Amniotic stem cell (primary cell): ENCODE measurements around the gene GYPB.
"Not testable (repeated sequence)": the region's sequence is repeated elsewhere in the genome, so short reads cannot be mapped to it uniquely, and the experiment has no call there.

ENCODE experiments used
- DNase-seq: peaks from one replicate; lab custom pipeline; 2025; lab: John Stamatoyannopoulos, UW

Gene GYPB

DNA sequence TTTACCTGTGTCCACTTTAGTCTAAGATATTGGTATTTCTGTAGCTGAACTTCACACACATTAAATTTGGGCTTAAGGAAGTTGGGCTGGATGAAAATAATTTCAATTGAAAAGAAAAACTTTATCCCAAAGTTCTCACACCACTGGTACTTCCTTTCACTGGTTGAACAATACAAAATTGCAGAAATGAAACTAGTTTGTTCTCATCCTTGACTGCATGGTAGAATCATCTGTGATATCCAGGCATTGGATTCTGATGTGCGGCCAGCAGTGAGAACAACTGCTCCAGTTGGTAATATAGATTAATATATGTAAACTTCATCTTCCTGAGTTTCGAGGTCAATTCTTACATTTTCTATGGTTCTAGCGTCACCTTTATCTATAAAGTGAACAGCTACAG, 10.6 kb downstream of the GYPB start:
- DNase-seq = not testable (repeated sequence)

DNA sequence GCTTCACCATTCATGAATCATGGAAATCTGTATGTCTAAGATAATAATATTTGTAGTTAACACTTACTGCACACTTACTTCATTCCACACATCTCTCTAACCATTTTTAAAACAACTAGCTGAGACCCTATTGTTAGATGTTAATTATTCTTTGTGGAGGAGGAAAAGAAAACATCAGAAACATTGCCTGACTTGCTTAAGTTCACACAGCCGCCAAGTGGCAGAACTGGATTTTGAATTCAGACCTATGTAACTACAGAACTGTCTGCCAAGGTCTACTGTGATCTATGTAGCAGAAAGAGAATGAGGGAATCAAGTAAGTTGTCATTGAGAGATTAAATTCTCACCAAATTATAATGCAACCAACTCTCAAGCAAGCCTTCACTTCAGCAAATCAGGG, 11.2 kb downstream of the GYPB start:
- DNase-seq = not testable (repeated sequence)

GRCh38 chr4:144006200-144006803, 12.9 kb downstream of the GYPB start:
- not testable (repeated sequence) for DNase-seq

GRCh38 chr4:144005558-144005953, 13.6 kb downstream of the GYPB start:
- DNase-seq = not testable (repeated sequence)

- DNase-seq = not testable (repeated sequence)
Measured at GRCh38 chr4:144004868-144005557, 14.2 kb downstream of the GYPB start.

GRCh38 chr4:144003890-144004265, 15.3 kb downstream of the GYPB start:
- DNase-seq = not testable (repeated sequence)

GRCh38 chr4:144003205-144003889, 15.8 kb downstream of the GYPB start:
- not testable (repeated sequence) for DNase-seq

- not testable (repeated sequence) for DNase-seq
Measured at GRCh38 chr4:144000331-144000995, 18.7 kb downstream of the GYPB start.

GRCh38 chr4:143996193-143996592, 23.0 kb downstream of the GYPB start:
- not testable (repeated sequence) for DNase-seq

GRCh38 chr4:143991761-143992160, 27.4 kb downstream of the GYPB start:
- DNase-seq = not testable (repeated sequence)

DNA sequence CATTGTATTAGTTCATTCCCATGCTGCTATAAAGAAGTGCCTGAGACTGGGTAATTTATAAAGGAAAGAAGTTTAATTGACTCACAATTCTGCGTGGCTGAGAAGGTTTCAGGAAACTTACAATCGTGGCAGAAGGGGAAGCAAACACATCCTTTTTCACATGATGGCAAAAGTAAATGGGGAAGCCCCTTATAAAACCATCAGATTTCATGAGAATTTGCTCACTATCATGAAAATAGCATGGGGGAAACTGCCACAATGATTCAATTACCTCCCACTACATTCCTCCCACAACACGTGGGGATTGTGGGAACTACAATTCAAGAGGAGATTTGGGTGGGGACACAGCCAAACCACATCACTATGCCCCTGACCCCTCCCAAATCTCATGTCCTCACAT, 28.5 kb downstream of the GYPB start:
- DNase-seq = not testable (repeated sequence)

GRCh38 chr4:143986180-143986579, 33.0 kb downstream of the GYPB start:
- no peak for DNase-seq

DNA sequence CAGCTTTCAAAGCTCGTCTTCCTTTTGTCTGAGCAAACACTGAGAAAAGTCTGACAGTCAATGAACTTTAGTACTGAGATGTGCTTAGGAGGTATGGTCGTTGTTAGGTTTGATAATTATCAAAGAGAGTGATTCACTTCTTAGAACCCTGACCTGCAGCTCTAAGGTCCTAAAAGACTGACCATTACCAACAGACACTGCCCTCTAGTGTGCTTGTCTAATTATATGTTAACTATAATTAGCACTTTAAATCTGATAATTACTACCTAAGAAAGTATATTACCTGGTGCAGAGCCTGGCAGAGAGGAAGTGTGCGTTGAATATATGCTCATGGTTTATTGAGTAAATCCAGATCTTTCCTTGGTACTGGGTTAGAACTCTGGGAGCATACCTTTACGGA, 38.4 kb downstream of the GYPB start:
- DNase-seq = not testable (repeated sequence)

DNA sequence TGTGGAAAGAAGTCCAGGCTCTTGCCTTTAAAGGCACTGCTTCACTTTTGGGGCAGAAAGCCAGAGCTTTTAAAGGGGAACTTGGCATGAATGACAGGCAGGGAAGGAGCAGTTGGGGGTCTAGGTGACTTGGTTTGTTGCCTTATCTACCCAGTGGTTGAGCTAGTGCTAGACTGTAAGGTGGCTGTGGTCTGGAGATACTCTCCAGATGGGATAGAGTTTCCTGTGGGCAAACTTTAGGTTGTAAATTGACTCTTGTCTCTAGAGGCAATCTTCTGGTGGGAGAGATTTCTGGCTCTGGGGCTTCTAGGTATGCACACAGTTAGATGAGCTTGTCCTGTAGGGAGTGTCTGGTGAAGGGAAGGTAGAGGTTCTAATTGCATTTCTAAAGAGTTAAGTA, 43.7 kb downstream of the GYPB start:
- not testable (repeated sequence) for DNase-seq

DNA sequence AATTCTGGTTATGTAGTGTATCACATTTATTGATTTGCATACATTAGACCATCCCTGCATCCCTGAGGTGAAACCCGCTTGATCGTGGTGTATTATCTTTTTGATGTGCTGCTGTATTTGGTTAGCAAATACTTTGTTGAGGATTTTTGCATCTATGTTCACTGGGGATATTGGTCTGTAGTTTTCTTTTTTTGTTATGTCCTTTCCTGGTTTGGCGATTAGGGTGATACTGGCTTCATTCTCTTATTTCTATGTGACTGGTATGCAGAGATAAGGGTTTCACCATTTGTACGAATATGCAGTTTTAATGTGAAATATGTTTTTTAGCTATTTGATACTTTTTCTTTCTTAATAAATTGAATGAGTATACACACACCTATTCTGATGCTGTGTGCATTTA, 45.2 kb downstream of the GYPB start:
- not testable (repeated sequence) for DNase-seq

- DNase-seq = no peak
Measured at GRCh38 chr4:143961075-143961474, 58.1 kb downstream of the GYPB start.

DNA sequence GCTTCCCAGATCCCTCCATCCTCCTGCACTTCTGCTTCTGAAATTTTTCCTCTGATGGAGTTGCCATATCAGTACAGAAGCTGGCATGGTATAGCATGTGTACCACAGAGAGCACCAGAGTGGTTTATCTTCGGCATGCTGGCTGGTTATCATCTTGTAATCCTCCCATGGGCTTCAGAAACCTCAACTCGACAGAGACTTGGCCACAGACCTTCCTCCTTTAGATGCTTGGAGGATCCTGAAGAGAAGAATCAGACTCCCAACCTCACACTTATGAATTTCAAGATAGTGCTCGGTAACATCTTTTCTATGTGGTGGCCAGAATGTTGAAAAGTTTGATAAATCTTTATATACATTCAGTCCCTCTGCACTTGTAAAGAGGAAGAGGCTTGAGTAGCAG, 63.9 kb downstream of the GYPB start:
- not testable (repeated sequence) for DNase-seq

DNA sequence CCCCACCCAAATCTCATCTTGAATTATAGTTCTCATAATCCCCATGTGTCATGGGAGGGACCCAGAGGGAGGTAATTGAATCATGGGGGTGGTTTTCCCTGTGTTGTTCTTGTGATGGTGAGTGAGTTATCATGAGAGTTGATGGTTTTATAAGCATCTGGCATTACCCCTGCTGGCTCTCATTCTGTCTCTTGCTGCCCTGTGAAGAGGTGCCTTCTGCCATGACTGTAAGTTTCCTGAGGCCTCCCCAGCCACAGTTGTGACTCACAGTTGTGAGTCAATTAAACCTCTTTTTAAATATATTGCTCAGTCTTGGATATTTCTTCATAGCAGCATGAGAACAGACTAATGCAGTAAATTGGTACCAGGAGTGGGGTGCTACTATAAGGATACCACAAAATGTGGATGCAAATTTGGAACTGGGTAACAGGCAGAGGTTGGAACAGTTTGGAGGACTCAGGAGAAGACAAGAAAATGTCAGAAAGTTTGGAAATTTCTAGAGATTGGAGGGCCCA, 67.7 kb downstream of the GYPB start:
- not testable (repeated sequence) for DNase-seq

GRCh38 chr4:143950967-143951366, 68.2 kb downstream of the GYPB start:
- not testable (repeated sequence) for DNase-seq

GRCh38 chr4:143950185-143950584, 69.0 kb downstream of the GYPB start:
- DNase-seq = not testable (repeated sequence)

DNA sequence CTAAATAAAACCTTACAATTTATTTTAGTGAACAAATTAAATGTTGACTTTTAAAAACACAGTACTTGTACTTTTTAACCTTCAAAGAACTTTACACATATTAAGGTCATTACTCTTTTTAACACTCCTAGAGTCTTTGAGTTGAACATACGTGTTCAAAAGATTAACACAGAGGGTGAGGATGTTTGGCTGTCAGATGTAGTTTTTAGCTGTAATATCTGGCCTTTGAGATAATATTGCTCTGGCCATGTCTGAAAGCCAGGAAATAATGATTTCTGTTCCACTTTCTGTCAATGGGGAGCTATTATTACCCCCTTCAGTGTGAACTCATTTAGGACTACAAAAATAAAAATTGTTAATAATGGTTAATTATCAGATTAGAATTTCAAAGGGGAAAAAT, 71.7 kb downstream of the GYPB start:
- not testable (repeated sequence) for DNase-seq
